Superior temporal gyrus (tissue), 1 donor: Measurements from ENCODE around the gene RHOBTB1.

Source experiments
- DNase-seq: peaks from one replicate; pipeline ENCODE4 v3.0.0-alpha.2; 2016; ENCODE audit errors: extremely low spot score

Gene RHOBTB1

DNA sequence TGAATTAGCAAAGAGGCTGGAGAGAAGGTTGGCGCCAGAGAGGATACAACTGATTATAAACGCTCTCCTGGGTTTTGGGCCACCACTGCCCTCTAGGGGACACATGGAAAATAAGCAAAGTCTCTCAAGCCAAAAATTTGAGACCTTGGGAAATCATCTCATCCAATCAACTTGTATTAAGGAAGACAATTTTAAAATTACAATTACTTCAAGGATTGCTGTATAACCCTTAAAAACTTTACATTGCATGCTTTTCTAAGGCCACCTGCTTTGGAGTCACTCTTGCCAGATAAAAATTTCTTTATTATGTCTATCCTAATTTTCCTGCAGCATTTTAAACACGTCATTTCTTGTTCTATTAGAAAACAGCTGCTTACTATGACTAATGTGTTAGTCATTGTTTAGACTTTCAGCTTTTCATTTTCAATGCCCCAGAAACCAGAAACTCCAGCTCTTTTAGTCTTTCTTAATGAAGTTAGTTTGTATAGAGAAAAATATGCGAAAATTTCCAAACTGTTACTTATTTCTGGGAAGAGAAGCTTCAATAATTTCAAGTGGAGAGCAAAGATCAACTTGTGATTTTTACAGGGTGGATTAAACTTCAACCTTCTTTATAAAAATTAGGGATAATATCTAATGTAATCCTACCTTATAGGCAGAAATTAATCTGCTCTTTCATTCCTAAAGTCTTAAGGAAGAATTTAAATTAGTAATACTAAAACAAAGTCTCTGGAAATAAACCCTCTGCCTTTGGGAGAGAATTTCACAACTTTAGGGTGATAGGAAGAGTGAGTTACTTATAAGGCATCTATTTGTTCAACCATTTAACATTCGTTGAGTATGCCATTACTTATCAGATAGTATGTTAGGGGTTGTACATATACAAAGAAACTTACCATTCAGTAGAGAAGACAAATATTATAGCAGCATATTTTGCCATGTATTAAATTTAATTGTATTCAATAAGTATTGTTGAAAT is 20.6 kb upstream of the RHOBTB1 start:
- peak; percentile 96 for DNase-seq

- DNase-seq, result peak; percentile 69
These were observed 19.7 kb upstream of the RHOBTB1 start for GRCh38 chr10:60963441-60964256.

DNA sequence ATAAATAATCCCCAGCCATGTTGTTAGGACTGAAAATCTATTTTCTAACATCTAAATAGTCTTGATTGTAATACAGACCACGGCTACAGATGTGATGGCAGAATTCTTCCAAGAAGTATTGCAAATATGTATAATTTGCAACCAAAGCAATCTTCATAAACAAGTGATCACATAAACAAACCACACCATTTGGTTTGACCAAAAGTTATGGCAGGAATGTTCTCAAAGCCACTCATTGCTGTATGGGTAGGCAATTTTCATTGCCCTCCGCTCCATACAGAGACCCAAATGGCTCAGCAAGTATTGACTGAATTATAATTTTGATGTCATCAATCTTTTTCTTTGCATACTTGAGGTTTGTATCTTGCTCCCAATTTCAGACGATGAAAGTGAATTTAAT is 19.0 kb upstream of the RHOBTB1 start:
- no peak for DNase-seq

DNA sequence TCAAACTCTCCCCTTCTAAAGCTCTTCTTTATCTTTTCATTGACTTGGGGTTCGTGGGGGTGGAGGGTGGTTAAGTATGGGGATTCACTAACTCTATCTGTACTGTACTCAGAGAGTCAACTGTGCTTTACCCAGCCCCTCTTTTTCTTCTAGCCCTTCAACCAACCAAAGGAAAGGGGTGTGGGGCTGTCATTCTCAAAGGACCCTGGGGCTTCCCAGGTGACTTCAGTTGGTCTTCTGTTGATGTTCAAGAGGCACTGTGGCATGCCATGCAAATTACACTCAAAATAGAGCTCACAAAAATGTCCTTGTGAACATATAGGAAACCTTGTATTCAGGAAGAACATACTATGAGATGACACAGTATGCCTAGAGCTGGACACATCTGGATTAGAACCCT is 16.9 kb upstream of the RHOBTB1 start:
- DNase-seq, result no peak

- no peak for DNase-seq
These were observed 16.0 kb upstream of the RHOBTB1 start for GRCh38 chr10:60960031-60960430.

DNA sequence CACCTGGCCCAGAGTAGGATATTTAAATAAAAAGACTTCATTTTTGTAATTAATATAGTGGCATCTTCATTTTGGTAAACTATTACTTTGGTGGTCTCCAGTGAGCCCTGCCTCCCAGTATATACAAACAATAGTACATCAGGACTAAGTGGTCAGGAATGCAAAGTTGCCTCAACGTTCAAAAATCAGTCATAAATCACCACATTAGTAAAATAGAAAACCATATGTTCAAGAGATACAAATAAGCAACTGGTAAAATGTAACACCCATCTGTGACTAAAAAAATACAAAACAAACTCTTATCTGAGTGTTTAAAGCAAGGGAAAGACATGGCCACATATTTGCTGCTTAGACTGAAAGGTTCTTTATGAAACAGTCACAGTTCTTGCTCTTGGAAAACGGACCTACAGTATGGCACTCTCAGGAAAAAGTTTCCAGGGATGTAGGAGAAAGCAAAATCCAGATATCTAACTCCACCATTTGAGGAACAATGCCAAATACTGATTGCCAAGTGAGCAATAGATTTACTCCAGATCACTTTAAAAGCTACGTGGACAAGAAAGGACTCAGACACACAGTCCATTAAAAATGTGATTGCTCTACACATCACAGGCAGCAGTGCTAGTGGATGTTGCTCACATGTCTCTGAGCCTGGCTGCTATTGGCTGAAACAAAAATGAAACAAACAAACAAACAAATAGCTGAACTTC is 15.1 kb upstream of the RHOBTB1 start:
- DNase-seq, result peak; percentile 60

- DNase-seq, result no peak
These were observed 13.8 kb upstream of the RHOBTB1 start for GRCh38 chr10:60957667-60958221.

GRCh38 chr10:60955957-60956425 is 12.0 kb upstream of the RHOBTB1 start:
- DNase-seq, result no peak

DNA sequence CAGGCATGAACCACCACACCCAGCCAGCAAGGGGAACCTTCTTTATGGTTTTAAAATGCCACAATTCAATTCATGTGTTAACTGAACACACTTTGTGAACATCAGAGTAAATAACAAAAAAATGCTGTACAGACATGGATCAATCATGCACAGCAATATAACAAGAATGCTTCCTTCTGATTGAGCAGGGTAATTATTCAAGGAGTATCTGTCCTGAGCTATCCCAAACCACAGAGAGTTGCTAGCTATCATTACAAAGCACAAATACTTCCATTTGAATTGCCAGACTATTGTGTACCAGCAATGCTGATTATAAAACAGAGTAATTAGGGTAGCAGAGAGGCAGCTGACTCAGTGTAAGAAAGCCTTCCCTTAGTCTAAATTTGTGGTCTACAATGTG is 11.3 kb upstream of the RHOBTB1 start:
- no peak for DNase-seq

DNA sequence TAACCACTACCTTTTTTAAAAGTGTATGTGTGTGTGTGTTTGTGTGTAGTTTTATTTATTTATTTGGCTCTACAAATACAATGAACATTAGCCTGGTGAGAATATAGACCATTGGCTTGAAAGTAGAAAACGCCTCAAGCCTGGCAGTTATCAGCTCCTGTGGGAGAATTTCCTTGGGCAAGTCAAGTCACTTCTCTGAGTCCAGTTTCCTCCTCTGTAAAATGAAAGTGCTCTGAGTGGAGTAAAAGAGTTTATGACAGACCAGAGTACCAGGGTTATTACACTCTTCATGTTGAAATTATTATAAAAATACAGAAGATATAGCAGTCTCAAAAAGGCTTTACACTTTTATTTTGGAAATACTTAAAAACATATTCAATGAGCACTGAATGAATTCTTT is 10.1 kb upstream of the RHOBTB1 start:
- DNase-seq, result no peak

- no peak for DNase-seq
These were observed 9.4 kb upstream of the RHOBTB1 start for GRCh38 chr10:60953420-60953819.

GRCh38 chr10:60952846-60953220 is 8.8 kb upstream of the RHOBTB1 start:
- no peak for DNase-seq

- DNase-seq, result no peak
These were observed 8.3 kb upstream of the RHOBTB1 start for GRCh38 chr10:60952067-60952845.

DNA sequence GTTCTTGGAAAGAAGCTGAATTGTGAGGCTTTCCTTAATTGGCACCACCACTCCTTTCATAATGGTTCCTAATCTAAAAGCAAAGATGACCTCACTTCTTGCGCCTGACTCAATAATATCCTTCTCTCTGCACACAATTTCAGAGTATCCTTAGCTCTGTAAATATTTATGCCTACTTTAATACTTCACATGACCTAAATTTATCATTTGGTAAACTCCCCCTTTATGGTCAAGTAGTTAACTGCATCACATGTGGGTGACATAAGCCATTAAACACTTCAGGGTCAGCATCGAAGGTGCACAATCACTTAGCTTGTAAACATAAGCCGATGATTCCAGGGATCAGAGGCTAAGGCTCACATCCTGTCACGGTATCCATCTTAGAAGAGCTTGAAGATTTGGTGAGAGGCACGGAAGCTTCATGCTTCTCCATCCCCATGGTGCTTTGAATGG is 7.3 kb upstream of the RHOBTB1 start:
- no peak for DNase-seq

- DNase-seq, result no peak
These were observed 6.3 kb upstream of the RHOBTB1 start for GRCh38 chr10:60950300-60950699.

GRCh38 chr10:60948851-60949250 is 4.9 kb upstream of the RHOBTB1 start:
- DNase-seq, result no peak

DNA sequence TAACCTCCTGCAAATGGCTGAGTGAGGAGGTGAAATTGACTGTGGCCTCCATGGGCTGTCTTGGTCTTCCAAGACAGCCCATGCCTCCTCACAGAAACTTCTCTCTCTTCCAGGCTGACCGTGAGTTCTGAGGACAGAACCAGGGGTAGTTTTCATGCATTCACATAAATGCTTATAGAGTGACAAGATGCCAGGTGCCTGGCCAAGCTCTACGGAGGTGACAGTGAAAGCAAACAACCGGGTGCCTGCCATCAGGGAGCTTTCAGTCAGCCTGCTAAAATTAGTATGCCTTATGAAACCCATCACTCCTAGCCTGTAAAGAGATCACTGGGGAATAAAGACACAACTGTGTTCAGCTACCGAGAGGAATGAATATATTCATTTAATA is 919 bp upstream of the RHOBTB1 start:
- no peak for DNase-seq

DNA sequence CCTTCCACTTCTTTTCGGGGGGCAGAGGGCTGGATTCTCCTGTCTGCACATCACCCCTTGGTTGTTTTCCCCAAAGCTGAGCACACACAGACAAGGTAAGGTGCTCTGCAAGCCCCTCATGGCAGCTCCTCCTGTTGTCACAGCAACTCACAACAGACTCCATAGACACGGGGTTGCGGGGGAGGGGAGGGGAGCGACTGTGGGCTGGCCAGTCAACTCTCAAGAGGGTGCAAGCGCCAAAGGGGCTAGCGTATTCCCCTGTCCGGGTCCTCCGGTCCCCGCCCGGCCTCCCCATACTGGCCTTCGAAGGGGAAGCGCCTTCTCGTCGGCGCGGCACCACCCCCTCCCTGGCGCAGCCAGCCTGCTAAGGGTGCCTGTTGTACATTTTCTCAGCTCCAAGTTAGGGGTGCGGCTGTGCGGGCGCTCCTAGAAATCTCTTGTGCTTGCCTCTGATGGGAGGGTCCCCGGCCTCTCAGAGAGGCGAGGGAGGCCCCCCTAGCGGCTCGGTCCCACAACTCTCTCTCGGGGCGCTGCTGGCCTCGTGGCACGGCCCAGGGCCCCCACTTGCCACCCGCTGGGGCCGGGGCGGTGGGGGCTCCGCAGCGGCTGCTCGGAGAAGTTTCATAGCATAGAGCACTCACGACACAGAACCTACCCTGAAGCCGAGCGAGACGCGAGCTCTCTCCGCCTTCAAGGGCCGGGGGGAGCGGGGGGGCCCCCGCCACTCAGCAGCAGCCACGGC is 498 bp downstream of the RHOBTB1 start:
- DNase-seq, result no peak

DNA sequence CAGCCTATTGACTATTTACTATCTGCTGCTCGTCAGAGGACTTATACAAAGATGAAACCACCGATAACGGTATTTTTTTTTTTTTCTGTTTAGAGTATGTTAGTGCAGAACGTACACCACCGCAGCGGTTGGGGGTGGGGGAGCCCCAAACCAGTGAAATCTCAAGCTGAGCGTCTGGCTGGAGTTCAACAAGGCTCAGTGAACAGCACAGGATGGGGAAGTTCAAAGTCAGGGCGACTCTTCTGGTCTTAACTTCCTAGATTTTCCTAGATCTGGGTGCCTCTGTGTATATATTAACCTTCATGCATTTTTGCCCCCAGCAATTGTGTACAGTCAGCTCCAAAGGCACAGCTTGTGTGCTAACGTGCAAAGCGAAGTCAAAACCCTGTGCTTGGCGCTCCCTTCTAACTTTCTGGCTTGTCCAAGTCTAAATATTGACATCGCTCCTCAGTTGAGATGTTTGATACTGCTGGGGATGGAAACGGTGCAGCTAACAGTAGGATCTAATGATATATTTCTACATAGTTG is 1.1 kb downstream of the RHOBTB1 start:
- DNase-seq, result peak; percentile 81
